ENCODE measurements around the gene ACSM2B.
"Not testable (repeated sequence)": the region's sequence is repeated elsewhere in the genome, so short reads cannot be mapped to it uniquely, and the experiment has no call there.

The ACSM2B gene

DNA sequence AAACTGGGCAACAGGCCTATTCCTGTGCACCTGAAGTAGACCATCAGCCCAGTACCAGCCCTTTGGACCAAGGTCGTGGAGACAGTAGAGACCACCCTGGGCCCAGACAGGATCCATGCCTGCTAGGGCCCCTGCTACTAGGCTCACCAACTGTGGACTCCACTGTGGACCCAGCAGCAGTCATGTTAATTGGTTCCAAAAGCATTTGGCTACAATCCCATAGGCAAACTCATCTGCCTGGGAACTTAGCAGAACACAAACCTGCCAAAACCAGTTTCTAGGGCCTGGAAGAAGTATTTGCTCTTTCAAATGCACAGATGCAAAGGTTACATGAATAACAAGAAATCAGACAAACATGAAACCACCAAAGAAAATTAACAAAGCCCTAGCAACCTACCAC, 71.7 kb downstream of the ACSM2B start:
- H3K9me2 ChIP-seq (replicated peaks; ENCODE audit: insufficient read depth, low read length) = no peaks in the 10 kb centered on the region
- no peak overlapping the region for H3K4me3 ChIP-seq (ENCODE audit: insufficient read depth, low read length, poor library complexity, severe bottlenecking)
- no peaks in the 10 kb centered on the region for H3K79me2 ChIP-seq (ENCODE audit: insufficient read depth, low read length)
- H3K36me3 ChIP-seq (ENCODE audit: low read length) = no peaks in the 10 kb centered on the region
- H2AFZ ChIP-seq (ENCODE audit: low read depth, low read length, severe bottlenecking) = no peak overlapping the region
- no peaks in the 10 kb centered on the region for H4K20me1 ChIP-seq (ENCODE audit: low read depth, low read length)
- no peak overlapping the region for H3K4me2 ChIP-seq (ENCODE audit: low read depth, low read length, poor library complexity, severe bottlenecking)
- no peak overlapping the region for H3K9ac ChIP-seq (ENCODE audit: low read length)
- TF ChIP-seq, protein P1, sequence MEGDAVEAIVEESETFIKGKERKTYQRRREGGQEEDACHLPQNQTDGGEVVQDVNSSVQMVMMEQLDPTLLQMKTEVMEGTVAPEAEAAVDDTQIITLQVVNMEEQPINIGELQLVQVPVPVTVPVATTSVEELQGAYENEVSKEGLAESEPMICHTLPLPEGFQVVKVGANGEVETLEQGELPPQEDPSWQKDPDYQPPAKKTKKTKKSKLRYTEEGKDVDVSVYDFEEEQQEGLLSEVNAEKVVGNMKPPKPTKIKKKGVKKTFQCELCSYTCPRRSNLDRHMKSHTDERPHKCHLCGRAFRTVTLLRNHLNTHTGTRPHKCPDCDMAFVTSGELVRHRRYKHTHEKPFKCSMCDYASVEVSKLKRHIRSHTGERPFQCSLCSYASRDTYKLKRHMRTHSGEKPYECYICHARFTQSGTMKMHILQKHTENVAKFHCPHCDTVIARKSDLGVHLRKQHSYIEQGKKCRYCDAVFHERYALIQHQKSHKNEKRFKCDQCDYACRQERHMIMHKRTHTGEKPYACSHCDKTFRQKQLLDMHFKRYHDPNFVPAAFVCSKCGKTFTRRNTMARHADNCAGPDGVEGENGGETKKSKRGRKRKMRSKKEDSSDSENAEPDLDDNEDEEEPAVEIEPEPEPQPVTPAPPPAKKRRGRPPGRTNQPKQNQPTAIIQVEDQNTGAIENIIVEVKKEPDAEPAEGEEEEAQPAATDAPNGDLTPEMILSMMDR (IDR thresholded peaks at IDR 0.05; ENCODE audit: insufficient read depth, low read length, poor library complexity, severe bottlenecking) = no peak
- no peak for TF ChIP-seq EZH2phosphoT487 (conservative IDR thresholded peaks at IDR 0.05; ENCODE audit: low read length)
- H3K27ac ChIP-seq (ENCODE audit: low read depth, low read length) = no peak overlapping the region
- H3K27me3 ChIP-seq (ENCODE audit: low read length) = no peaks in the 10 kb centered on the region
- peaks cover 7% of the 10 kb centered on the region; the same call in 1 of the 2 replicates for H3K9me3 ChIP-seq (ENCODE audit: insufficient read depth, low read length)
- no peaks in the 10 kb centered on the region for H3F3A ChIP-seq (ENCODE audit: insufficient read depth)

DNA sequence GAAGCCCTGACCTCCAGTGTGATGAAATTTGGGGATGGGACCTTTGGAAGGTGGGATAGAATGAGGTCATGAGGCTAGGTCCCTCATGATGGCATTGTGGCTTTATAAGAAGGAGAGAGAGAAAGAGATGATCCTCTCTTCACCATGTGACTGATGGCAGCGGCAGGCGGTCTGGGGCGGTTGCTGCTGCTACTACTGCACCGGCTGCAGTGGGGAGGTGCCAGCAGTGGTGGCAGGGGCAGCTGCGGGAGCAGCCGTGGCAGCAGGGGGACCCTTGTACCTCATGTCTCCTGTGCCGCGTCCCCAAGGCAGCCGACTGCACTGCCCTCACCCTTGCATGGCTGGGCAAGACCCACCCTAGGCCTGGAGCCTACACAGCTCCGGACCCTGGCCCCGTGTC, 84.7 kb downstream of the ACSM2B start:
- not testable (repeated sequence) for H3K9me3 ChIP-seq (ENCODE audit: insufficient read depth, low read length); H2AFZ ChIP-seq (ENCODE audit: low read depth, low read length, severe bottlenecking); H3K27ac ChIP-seq (ENCODE audit: low read depth, low read length); H3K79me2 ChIP-seq (ENCODE audit: insufficient read depth, low read length); H3K9ac ChIP-seq (ENCODE audit: low read length); H3K27me3 ChIP-seq (ENCODE audit: low read length); H3K9me2 ChIP-seq (replicated peaks; ENCODE audit: insufficient read depth, low read length); H3K4me3 ChIP-seq (ENCODE audit: insufficient read depth, low read length, poor library complexity, severe bottlenecking); H3F3A ChIP-seq (ENCODE audit: insufficient read depth); H3K4me2 ChIP-seq (ENCODE audit: low read depth, low read length, poor library complexity, severe bottlenecking); H3K36me3 ChIP-seq (ENCODE audit: low read length); H4K20me1 ChIP-seq (ENCODE audit: low read depth, low read length)

DNA sequence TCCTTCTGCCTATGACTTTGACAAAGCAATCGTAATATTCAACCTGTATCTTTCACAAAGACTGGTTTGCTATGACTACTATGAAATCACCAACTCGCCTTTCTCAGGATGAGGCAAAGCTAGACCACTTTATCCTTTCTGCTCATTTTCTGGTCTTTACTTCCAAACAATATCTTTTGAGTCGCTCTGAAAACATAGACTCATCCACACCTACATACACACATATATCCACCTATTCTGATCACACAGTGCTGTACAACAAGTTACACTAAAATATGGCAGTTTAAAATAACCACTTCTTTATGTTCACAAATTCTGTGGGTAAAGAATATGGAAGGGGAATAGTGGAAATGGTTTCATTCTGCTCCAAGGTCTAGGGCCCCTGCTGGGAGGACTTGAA, 85.2 kb downstream of the ACSM2B start:
- H3K36me3 ChIP-seq (ENCODE audit: low read length); H3K27ac ChIP-seq (ENCODE audit: low read depth, low read length); H3K4me2 ChIP-seq (ENCODE audit: low read depth, low read length, poor library complexity, severe bottlenecking); H3K79me2 ChIP-seq (ENCODE audit: insufficient read depth, low read length); H3K4me3 ChIP-seq (ENCODE audit: insufficient read depth, low read length, poor library complexity, severe bottlenecking); H3K9me3 ChIP-seq (ENCODE audit: insufficient read depth, low read length); H3K27me3 ChIP-seq (ENCODE audit: low read length); H3F3A ChIP-seq (ENCODE audit: insufficient read depth); H3K9me2 ChIP-seq (replicated peaks; ENCODE audit: insufficient read depth, low read length); H3K9ac ChIP-seq (ENCODE audit: low read length); H4K20me1 ChIP-seq (ENCODE audit: low read depth, low read length); H2AFZ ChIP-seq (ENCODE audit: low read depth, low read length, severe bottlenecking): not testable (repeated sequence)

Measured in SU-DHL-6 (cell line).